GM21381 (cell line): ENCODE data around the gene HDLBP.

Experiments
- ATAC-seq: cut with Tn5 transposase; IDR thresholded peaks from one replicate; pipeline ENCODE4 v1.9.1; 2021; ENCODE audit warnings: mild to moderate bottlenecking, moderate library complexity; ENCODE audit not compliant: unreplicated experiment

The HDLBP gene

GRCh38 chr2:241275910-241276309, 39.6 kb downstream of the HDLBP start:
- ATAC-seq, result no peak

GRCh38 chr2:241275504-241275903, 40.0 kb downstream of the HDLBP start:
- no peak for ATAC-seq

DNA sequence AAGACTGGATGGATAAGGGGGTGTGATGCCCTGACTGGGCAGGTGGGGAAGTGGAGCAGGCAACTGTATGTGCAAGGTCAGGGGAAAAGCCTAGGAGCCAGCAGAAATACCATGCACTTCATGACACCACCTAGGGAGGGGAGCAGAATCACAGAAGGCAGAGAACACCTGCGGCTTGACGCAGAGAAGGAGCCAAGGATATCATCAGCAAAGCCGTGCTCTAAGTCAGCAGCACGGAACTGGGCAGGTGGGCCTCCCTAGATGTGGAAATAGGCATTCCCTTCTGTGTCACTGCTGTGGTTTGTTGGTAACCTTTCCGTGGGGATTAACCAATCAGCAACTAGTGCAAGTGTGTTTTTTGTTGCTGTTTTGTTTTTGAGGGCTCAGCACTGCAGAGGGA, 41.3 kb downstream of the HDLBP start:
- ATAC-seq, result no peak

- no peak for ATAC-seq
Measured at GRCh38 chr2:241273210-241274020, 42.1 kb downstream of the HDLBP start.

DNA sequence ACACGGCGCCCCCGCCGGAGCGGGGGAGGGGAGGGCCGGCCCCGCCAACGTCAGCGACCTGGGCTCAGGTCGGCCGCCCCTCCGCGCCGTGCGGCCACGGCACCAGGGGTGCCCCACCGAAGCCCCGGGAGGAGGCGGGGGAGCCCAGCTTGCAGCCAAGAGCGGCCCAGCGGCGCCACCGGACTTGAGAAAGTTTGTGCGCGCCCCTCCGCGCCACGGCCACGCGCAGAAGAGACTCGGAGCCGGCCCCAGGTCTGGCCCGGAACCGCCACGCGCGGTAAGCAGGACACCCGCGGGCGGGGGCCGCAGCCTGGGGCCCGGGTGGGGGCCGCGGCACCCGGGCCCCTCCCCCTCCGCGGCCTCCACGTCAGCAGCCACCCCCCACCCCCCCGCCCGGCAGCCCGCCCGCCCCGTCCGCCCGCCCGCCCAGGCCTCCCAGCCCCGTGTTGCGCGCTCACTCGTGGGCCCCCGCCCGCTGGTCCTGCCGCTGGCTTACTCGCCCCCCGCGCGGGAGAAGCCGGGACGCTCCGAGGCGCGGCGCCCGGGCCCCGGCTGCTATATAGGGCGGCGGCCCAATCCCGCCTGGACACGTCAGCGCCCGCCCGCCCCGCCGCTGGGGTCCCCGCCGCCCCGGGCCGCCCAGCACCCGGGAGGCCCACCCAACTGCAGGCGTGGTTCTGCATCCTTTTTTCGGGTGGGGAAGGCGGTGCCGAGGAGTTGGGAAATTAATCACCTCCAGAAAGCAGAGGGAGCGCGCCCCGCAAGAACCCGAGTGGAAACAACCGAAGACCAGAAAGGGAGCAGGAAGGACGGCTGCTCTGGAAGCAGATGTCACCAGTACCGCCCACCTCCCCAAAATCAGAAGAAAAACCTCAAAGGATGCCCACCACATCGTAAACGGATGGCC, 42.9 kb downstream of the HDLBP start:
- peak; percentile 58 for ATAC-seq

GRCh38 chr2:241271706-241272302, 43.7 kb downstream of the HDLBP start:
- ATAC-seq, result peak; percentile 55

DNA sequence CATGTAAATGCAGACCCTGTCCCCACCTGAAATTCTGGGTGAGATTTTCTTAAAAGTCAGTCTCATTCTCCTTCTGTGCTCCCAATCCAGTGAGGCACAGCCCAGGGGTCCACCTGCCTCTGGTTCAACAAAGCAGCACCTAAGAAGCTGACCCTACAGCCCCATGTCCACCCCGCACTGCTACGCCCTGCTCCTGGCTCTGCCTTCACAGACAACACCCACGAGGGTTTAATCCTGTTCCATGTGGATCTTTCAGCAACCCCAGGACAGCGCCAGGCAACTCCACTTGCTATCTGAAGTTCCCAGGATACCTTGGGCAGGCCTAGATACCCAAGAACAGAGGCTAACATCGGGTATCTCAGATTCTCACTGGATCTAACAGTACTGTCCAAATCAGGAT, 44.9 kb downstream of the HDLBP start:
- no peak for ATAC-seq

GRCh38 chr2:241269707-241270520, 45.6 kb downstream of the HDLBP start:
- no peak for ATAC-seq

- ATAC-seq, result no peak
Measured at GRCh38 chr2:241268716-241269445, 46.6 kb downstream of the HDLBP start.

GRCh38 chr2:241268306-241268705, 47.2 kb downstream of the HDLBP start:
- no peak for ATAC-seq

DNA sequence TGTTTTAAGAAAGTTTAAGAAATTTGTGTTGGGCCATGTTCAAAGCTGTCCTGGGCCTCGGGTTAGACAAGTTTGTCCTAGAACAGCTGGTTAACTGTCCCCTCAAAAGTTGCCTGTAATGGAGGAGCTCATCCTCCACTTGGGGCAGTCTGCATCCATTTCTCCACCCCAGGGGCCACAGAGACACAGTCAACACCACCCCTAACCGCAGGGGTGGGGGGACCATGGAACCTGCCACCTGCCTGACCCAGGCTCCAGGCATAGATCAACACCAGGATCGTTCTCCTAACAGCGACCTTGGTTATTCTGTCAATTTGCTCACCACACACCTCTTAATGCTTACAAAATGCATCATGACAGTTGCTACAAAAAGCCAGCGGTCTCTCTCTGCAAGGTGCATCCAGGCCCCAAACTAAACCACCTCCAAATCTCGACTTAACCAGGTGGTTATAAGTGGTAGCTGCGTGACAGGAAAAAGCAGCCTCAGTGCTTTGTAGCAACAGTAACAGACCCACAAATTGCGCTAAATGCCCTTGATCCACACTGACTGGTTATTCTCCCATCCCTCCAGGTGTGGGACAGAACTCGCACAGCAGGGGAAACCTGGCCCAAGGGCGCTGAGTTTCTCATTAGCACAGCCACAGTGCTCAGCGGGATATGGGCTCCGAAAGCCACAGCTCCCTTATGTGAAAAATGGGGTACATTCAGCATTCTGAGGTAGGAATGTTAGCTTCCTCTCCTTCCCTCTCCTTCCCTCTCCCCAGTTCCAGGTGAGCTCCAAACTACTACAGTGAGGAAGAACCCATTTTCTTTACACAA, 48.0 kb downstream of the HDLBP start:
- ATAC-seq, result no peak

DNA sequence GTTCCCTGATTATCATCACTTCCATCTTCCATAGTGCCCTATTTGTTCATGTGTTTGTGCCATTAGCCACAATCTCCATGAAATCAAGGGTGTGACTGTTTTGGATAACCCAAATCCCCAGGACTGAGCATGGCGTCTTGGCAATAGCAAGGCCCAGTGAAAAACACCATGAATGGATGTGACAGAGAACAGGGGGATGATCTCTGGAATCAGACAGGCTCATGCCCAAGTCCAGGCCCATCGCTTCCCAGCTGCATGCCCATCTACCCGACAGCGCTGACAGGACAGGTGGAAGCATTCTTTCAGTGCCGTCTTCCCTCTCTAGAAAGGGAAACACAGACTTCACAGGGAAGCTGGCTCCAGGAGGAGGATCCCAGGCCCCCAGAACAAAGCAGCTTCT, 50.0 kb downstream of the HDLBP start:
- no peak for ATAC-seq

- ATAC-seq, result no peak
Measured at GRCh38 chr2:241263061-241263460, 52.4 kb downstream of the HDLBP start.

DNA sequence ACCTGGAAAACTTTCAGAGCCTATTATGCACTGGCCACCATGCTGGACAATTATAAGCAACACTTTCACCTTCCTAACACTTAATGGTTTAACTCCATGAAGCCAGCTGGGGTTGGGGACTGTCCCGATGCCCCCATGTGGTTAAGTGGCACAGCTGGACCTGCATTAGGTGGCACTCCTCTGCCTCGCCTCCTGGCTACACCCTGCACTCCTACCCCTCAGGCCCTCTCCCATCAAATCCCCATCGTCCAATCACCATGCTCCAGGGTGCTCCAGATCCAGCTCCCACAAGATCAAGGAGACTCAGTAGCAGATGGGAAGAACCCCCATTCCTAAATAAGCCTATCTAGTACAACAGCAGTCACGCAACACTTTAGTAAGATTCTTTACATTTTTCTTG, 53.8 kb downstream of the HDLBP start:
- no peak for ATAC-seq

- no peak for ATAC-seq
Measured at GRCh38 chr2:241260911-241261310, 54.6 kb downstream of the HDLBP start.

DNA sequence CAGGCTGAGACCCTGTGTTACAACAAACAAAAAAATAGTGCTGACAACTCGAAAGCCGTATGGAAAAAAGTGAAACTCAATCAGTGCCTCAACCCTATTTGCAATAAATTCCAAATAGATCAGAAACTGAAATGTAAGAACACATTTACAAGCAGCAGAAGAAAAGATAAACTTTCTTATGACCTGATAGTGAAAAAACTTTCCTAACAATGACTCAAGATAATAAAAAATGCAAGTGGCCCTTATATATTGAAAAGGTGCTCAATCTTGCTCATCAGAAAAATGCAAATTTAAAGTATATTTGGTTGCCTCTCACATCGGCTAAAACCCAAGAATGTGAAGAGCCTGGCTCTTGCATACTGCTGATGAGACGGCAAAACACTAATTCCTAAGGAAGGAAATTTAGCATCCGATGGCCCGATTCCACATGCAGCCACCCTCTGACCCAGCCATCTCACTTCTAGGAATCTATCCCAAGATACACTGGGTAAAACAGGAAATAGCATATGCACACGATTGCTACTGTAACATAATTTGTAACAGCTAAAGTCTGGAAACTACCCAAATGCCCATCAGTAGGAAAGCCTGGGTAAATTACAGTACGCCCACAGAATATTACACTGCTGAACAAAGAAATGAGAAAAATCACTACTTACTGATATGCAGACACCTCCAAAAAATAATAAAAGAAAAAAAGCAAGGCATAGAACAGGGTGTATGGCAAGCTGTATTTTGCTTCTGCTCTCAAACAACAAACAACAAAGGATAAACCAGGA, 56.8 kb downstream of the HDLBP start:
- no peak for ATAC-seq

- ATAC-seq, result no peak
Measured at GRCh38 chr2:241257419-241258032, 57.9 kb downstream of the HDLBP start.

GRCh38 chr2:241256168-241256545, 59.3 kb downstream of the HDLBP start:
- ATAC-seq, result no peak
